Stimulated activated CD4-positive, alpha-beta T cell treated with anti-CD3 and anti-CD28 coated beads, Interleukin-15, amount 100 ng/mL, for 48 hours (primary cell): ENCODE data around the gene VSIG2.

Source experiments
- DNase-seq, 2 donors: peaks; one replicate each; pipeline ENCODE4 v3.0.0-alpha.2; 2020; ENCODE audit warnings: low read depth in 2 of 2

The VSIG2 gene

DNA sequence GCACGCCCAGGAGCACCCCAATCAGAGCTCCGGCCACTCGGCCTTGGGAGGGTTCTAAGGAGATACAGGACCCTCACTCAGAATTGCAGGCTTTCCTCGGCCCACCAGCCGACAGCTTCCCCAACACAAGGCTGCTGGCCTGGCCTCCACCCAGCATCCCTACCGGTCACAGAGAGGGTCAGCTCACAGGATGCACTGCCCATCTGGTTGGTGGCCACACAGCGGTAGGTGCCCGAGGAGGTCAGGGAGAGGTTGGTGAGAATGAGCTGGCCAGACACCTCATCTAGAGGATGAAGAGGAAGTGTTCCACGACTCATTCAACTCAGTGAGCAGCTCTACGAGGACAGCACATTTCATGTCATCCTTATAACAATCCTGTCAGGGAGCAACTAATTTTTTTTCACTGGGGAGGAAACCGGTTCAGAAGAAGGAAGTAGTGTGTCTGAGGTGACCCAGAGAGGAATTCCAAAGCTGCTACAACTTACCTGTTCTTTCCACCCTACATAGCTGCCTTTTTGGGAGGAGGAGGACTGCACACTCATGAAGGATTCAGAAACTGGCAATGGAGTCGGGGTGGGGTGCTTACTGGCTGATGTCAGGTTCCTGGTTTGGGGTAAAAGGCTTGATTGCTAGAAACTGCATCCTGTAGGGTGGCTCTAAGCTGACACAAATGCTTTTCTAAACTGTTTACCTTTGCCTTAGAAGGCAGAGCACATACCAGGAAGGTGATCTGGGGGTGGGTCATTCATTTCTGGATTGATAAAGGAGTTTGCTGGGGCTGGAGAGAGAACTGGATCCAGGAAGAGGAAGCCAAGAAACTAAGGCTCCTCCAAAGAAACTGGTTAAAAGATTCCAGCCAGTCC lies 3.3 kb downstream of the VSIG2 start:
- no peak for DNase-seq

DNA sequence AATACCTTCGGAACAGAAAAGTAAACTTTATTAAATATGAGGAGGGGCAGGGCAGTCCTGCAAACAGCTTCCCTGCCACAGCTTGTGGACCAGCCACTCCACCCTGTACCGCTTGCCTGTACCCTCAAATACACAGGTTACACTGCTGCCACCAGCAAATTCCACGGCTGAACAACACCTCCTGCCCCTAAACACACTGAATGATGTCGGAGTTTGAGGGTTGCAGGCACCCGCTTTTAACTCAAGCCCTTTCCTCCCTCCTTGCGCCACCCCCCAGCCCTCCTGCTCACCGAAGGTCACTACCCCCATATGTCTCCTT lies 4.0 kb downstream of the VSIG2 start:
- DNase-seq, result no peak

DNA sequence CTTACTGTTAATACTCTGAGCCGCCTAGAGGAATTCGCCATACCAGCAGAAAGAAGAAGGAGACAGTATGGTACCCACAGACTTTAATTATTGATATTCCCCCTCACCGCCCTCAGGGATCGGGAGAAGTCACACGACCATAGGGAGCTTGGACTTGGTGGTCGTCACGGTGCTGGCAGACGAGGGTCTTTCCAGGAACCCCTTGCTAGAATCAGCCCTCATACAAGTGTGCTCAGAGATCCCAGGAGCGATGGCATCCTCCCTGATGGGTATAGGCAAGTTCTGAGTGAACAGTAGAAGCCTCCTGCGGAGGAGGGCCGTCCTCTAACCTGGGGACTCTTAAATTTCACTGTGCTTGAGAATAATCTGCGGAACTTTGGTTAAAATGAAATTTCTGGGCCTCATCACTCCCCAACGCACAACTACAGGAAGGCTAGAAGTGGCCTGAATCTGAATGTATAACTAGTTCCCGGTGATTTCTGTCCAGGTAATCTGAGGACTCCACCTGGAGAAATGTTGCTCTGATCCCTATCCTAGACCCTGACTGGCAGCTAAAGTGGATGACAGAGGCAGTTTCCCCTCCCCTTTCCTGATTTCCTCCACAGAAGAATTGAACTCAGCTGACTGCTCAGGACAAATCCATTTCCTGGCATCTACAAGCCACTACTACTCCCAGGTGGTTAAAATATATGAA lies 4.5 kb downstream of the VSIG2 start:
- no peak for DNase-seq

DNA sequence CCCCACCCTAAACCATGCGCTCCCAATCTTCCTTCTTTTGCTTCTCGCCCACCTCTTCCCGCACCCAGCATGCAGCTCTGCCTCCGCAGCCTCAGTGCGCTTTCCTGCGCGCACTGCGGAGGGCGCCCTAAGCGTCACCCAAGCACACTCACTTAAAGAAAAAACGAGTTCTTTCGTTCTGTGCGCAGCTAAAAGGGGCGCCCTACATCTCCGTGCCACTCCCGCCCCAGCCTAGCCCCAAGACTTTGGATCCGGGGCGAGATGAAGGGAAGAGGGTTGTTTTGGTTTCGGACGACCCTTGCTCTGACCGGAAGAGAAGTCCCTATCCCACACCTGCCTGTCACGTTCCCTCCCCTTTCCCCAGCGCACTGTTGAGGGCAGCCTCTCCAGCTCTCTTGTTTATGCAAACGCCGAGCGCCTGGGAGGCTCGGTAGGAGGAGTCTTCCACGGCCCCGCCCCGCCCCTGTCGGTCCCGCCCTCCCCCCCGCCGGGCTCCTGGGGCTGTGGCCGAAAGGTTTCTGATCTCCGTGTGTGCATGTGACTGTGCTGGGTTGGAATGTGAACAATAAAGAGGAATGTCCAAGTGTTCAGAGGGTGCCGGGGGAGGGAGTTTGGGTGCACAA lies 5.3 kb downstream of the VSIG2 start:
- peak; percentile 52 to 64 for DNase-seq

DNA sequence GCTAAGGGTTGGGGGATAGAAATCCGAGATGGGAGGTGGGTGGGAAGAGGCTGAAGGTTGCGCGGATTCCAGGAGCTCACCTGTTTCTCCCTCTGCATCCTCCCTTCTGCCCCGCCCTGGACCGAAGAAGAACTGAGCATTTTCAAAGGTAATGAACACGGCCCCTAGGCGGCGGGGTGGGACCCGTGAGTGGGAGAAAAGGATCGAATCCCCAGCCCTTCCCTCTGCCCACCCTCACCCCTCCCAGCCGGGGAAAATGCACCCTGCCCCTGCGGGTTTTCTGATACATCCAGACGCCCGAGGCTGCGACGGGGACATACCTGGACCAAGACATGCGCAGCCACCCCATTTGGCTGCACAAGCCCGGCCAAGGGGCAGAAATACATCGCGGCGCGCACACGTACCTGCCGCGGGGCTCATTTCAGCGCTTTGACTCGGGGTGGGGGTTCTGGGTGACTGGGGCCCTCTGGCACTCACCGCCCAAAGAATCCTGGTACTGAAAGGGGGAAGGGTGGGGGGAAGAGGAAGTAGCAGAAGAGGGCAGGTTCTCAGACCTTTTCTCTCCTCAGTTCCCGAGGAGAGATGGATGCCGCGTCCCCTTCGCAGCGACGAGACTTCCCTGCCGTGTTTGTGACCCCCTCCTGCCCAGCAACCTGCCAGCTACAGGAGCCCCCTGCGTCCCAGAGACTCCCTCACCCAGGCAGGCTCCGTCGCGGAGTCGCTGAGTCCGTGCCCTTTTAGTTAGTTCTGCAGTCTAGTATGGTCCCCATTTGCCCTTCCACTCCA lies 6.0 kb downstream of the VSIG2 start:
- DNase-seq, result no peak

DNA sequence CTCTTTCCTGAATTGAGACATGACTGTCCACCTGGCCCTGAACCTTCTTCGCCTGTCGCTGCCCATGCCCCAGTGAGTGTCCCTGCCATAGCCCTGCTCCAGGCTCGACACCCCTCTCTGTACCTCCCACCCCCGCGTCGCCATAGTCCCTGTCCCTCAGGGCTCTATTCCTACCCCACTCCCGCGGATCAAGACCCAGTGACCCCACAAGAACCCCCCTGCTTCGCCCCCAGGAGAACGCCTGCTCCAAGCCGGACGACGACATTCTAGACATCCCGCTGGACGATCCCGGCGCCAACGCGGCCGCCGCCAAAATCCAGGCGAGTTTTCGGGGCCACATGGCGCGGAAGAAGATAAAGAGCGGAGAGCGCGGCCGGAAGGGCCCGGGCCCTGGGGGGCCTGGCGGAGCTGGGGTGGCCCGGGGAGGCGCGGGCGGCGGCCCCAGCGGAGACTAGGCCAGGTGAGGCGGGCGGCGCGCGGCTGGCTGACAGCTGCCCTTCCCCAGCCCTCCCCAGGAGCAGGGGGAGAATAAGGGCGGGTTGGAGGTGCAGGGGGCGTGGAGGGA lies 6.7 kb downstream of the VSIG2 start:
- DNase-seq, result no peak

DNA sequence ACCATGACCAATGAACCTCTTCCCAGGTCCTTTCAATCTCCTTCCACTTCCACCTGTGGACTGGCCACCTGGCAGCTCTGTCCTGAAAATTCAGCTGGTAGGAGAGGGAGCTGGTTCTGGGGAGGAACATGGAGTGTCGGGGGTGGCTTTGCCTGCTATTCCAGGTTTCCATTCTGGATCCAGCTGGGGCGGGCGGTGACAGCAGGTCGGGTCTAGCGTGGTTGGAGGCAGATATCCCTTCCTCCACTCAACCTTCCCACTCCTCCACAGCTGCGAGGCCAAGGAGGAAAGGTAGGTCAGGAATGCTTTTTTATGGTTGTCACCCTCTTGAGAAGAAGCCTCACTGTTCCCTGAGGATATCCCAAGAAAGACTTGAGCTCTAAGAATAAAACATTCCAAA lies 9.0 kb downstream of the VSIG2 start:
- no peak for DNase-seq

DNA sequence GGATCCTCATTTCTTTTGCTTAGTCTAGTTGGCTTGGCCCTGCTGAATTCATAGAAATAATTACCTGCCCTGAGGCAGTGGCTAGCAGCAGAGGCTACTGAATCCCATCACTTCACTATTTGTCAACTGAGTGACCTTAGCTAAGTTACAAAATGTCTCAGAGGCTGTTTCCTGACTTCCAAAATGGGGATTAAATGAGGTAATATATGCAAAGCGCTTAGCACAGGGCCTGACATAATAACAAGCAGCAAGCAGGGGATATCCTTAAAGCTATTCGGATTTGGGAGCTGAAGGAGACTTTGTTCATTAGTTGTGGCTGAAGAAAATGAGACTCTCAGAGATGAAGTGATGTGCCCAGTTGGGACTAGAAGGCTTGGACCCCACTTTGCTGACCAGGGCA lies 9.5 kb downstream of the VSIG2 start:
- DNase-seq, result no peak

DNA sequence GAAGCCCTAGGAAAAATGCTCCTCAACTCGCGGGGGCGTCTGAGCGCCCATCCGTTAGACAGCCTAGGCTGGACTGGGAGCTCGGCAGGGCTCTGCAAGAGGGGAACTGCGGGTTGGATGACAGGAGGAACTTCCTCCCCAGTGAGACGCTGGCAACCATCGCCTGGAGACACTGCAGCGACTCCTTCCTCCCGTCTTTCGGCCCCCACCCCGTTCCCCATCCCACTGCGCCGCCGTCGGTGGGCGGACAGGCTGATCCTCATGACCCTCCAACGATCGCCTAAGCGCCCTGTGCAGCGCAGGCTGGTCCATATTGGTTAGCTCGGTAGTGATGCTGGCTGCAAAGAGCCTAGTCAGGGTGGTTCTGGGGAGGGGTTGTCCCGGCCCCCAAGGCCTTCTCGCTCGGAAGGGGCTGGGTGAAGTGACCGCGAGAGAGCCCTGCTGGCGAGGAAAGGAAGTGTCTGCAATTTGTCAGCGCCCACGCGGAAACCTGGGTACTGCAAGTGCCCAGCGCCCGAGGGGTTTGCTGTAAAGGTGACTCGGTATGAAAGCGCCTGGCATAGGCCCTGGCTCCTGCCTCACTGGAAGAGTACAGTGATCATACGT lies 11.7 kb downstream of the VSIG2 start:
- DNase-seq, result peak; percentile 45 to 64

DNA sequence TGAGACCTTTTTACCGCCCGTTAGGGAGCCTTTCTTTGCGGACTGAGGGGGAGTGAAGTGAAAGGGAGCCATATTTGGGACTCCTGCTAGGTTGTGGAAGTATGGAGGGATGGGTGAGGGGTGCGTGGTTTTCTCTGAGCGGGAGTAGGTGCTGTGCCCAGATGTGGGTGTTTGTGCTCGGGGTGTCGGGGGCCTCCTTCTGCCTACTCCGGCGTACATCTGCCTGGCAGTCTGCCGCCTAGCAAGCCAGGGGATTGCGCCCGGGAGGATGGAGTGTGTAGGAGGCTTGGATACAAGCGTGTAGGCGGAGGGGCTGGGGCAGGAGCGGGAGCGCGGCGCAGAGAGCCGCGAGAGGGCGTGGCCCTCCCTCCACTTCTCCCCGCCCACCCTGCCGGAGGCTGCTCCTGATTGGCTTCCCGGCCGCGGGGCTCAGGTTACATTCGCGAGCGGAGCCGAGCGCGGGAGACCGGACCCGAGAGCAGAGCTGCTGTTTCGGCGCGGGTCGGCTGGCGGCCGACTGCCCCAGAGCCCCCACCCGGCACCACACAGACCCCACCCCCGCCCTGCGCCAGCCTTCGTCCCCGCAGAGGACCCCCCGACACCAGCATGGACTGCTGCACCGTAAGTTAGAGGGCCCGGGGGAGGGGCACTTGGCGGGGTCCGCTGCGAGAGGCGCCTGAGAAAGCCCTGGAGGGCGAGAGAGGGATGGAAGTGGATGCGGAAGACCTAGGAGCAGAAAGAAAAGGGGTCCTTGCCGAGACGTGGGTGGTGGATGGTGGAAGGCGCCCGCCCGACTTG lies 12.4 kb downstream of the VSIG2 start, which contains the start of gene NRGN:
TSS of gene NRGN (plus strand) at position 464 of the 798 bp plus-strand sequence. CDS start at position 607, 143 bp downstream.
- DNase-seq, result peak; percentile 77 to 83

DNA sequence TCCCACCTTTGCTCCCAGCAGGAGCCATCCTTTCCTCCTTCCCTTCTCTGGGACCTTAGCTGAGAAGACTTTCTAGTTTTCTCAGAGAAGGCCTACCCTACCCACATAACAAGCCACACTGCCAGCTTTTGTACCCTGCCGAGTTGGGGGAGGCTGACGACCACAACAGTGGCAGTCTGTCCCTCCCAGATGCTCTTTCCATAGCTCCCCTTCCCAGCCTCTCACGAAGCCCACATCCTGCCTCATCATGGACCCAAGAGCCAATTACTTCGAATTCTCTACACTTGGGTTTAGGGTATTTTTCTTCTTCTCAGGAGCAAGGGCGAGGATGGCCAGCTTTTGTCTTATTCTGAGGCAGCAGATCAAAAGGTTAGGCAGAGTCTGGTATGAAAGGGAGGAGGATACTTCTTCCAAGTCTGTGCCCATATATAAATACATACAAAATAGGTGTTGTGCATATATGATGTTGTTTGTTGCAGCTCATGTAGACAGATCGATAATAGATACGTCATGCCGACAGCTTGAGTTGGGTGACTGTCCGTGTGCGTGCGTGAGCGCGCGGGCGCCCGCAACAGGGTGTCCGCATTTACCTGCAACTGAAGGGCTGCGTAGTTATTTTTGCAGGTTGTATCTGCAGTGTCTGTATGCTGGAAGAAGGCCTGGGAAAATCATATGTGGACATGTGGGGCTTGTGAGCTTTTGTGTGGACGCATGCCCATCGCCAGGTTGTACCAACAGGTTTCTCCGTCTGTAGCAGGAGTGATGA lies 13.2 kb downstream of the VSIG2 start:
- DNase-seq, result no peak

DNA sequence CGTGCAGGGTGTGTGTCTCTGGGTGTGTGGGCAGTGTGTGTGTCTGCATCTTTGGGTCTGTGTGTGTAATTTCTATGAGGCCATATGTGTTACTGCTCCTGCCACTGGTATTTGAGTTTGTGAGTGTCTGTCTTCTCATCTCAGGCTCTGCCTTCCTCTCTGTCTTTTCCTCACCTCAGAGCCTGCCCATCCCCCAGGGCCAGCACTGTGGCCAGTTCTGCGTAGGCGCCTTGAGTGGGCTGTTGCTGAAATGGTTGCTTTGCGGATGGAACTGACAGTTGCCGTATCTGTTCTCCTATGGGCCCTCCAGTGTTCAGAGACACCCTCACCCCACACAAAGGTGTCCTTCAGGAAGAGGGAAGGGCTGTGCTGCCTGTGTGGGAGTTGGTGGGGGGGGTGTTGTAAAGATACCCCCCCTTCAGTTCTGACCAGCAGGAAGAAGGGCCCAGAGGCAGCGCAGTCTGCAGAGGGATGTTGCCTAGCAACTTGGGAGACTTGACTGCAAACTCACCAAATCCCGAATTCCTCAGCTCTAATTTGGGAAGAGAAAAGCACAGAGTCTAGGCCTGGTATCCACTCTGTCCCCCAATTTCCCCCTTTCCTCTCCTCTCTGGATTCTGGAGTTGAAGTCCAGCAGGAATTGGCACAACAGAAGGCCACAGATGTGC lies 14.3 kb downstream of the VSIG2 start:
- DNase-seq, result no peak

DNA sequence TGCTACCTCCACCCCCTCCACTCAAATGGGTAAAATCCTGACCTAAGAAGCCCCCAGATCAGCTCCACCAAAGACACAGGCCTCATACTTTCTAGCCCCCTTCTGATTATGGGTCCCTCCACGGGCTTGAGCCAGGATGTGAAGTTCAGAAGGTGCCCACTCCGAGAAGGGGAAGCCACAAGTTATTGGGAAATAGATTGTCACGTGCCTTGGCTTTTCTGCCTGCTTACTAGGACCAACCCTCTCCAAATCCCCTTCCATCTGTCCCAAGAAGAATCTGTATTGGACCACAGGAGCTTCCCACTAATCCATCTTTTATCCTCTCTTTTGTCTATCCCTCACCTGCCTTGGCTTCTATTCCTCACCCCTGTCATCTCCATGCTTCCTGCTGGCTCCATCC lies 15.3 kb downstream of the VSIG2 start:
- no peak for DNase-seq

DNA sequence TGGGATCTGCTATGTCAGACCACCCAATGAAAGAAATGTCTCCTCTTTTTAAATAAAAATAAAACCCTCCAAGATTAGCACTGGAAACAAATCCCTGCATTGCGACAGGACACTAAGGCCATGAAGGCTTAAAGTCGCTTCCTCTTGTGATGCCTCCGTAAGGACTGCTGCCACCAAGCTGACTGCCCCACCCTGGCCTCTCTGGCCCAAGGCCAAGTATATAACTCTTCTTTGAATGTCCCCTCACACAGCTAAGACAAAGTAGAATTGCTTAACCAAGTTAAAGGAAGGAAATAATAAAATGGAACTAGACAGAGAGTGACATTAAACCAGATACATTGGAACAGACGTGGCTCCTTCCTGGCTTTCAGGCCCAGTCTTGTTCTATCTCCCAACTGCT lies 19.8 kb downstream of the VSIG2 start:
- no peak for DNase-seq

DNA sequence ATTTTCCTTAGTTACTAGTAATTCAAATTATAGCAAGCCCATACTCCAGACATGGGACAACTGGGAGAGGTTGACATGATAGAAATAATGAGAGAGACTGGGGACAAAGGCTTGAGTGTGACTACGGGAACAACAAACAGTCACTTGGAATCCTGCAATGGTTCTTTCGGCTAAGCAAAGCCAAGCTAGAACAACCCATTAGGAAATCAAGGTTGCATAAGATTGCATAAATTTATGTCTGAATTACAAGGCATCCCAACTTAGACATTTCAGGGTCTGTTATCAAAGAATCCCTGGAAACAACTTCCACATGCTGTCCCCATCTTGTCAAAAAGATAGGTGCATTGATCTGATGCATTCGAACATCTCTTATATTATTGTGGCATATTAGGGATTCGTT lies 22.5 kb downstream of the VSIG2 start:
- DNase-seq, result no peak

DNA sequence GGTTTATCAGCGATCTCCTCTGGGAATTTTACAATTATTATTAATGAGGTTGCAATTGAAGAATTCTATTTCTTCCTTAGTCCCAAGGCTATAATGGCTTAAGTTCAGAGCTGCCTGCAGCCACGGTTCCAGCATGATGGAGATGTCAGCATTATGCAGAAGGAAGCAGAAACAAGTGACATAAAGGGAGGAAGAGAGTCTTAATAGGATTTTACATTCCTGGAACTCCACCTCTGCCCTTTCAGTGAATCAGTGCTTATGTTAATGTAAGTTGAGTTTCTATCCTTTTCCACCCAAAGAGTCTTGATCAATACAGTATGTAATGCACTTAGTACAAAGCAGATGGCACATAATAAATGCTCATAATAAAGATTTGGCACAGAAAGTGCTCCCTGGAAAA lies 23.9 kb downstream of the VSIG2 start:
- DNase-seq, result no peak

DNA sequence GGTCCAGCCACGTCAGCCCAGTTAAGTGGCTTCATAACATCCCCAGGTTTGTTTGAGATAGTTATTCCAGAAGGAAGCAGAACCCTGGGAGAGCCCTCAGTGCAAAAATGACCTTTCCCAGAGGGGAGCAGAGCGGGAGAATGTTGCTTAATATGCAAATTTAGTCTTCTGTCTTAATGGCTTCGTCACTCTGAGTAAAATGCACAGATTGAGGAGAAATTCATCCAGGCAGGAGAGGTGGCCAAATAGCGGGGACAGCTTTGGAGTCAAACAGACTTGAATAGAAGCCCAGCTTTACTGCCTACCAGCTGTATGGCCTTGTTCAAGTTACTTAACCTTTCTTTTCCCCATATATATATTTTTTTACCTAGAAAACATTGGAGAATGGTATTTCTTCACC lies 24.6 kb downstream of the VSIG2 start:
- no peak for DNase-seq

DNA sequence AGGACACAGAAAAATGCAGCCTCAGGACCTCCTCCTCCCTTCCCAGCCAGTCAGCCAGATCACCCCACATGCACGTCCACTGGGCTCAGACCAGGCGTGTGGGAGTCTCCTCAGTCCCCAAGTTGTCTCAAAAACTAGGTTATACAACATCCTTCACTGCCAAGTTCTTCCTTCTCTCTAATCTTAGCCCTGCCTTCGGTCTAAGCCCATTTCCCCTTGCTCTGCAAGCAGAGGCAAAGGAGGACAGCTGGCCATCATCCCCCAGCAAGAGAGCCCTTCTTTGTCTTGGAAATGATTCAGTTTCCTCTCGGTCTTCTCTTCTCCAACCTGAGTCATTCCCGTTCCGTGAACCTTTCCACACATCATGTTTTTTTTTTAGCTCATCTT lies 26.3 kb downstream of the VSIG2 start:
- no peak for DNase-seq
